MV-4-11 (cell line): Measurements from ENCODE around the gene NEAT1.

ENCODE experiments used
- DNase-seq: peaks from one replicate; lab custom pipeline; 2025; lab: John Stamatoyannopoulos, UW

NEAT1 gene

DNA sequence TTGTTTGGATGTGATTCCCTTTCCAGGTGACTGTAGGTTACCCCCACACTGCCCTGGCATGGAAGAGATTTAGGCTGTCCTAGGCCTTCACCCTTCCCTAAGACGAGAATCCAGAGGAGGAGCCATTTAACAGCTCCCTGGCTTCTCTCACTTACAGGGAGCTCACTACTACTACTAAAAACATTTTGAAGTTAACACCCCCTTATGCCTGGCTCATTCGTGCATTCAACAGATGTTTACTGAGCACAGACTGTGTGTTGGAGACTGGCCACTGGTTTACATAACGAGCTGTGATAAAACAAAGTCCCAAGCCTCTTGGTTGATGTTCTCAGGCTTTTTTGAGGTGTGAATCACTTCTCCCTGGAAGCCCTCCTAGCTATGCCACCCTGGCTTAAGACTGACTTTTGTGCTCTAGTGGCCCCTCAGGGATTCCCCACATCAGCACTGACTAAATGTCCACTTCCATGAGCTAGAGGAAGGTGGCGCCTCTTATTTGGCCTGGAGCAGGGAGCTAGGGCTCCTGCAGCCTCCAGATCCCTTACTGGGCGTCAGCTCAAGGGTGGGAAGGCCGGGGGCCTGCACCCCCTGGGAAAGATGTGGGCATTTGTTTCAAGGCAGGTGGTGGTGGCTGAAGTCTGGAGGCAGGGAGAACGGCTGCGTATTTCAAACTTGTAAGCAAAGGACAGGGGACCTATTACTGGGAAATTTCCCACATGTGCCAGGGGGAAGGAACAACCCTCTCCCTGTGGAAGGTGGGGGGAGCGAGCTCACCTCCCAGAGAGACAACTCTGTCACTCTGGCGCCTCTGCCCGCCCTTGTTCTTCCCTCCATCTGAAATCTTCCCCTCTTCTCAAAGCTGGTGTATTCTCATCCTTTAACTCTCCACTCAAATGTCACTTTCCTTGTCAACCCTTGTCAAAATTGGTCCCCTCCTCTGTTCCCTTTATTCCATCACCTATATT, 56.9 kb downstream of the NEAT1 start:
- DNase-seq: no peak

DNA sequence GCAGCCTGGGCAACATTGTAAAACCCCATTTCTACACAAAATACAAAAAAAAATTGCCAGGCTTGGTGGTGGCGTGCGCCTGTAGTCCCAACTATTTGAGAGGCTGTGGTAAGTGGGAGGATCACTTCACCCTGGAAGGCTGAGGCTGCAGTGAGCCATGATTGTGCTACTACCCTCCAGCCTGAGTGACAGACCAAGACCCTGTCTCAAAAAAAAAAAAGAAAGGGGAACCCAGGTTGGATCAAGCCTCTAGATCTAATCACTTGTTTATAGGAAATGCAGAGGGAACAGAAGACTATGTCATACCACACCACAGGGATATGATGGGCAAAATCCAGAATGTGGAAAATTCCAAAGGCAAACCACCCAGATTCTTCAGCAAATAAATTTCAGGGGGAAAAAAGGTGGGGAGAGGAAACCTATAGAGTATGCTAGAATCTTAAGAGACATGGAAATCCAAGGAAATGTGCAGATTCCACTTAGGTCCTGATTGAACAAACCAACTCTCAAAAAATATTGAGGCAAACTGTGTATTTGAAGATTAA, 59.8 kb downstream of the NEAT1 start:
- DNase-seq: no peak

DNA sequence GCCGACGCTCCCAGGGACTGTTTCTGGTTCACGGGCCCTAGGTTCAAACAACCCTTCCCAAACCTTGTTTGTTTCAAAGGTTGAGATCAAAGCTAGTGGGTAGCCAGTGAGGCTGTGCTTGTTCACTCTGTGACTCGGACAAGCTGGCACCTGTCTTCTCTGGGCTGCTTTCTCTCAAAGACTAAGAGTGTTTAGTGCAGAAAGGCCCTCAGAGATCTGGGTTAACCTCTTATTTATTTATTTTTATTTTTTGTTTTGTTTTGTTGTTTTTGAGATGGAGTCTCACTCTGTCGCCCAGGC, 63.3 kb downstream of the NEAT1 start:
- DNase-seq: no peak

DNA sequence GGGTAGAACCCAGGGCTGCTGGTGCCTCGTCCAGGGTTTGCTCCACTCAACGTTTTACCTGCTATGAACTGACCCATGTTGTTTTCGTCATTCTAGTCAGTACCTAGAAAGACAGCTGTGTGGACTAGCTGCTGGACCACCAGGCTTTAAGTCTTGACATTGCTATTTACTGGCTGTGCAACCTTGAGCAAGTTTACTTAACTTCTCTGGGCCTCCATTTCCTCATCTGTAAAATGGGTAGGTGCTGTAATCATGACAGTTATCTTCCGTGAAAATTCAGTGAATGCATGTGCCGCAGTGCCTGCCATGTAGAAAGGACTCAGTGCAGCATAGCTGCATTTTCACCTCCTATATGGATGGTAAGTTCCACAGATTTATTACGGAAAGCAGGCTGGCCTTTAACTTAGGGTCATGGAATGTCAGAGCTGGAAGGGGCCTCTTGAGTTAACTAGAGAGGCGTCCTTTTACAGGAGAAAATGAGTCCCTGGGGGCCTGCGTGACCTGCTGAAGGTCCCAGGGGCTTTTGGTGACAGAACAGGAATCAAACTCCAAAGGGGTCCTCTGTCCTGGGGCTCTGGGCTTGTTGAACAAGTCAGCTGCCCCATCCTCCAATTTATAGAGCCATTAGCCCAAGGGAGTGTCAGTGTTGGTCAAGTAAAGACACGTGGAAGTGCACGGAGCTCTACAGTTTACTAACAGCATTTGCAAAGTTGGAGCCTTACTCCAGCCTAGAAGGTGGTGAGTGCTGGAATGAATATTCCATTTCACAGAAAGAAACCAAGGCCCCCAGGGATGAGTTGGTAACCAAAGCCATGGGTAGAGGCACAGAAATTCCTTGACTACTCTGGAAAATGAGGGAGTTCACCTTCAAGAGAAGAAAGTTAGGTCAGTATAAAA, 64.2 kb downstream of the NEAT1 start:
- DNase-seq: no peak

DNA sequence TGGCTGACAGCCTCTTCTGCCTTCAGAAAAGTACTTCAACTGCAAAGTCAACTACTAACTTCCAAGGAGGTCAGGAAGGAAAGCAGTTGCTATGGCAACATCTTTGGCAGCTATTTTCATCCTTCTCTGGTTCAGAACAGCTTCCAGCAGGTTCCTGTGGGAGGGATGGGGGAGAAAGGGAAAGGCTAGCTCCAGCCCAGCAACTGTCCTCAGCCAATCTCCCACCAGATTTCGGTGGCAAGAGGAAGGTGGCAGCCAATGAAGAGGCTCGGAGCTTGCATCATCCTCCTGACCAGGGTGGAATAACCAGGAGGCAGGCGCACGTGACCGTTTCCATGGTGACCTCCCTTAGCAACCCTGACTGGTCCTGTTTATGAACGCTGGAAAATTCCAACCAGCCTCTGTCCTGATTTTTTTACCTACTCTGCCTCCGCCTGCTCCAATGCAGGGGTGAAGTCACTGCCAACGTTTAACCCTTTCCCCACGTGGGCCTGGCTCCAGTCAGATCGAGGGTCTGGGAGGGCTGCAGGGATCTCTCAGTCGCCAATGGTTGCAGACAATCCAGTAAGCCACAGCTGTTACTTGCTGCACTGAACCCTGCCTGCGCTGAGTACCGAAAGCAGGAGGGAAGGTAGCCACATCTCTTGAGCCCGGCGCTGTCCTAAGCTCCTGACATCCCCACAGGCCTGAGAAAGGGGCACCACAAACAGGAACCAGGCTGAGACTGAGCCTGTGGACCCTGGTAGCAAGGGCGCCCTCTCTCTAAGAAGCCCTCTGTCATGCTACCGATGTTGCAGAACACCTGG, 65.1 kb downstream of the NEAT1 start:
- DNase-seq: peak; percentile 95

DNA sequence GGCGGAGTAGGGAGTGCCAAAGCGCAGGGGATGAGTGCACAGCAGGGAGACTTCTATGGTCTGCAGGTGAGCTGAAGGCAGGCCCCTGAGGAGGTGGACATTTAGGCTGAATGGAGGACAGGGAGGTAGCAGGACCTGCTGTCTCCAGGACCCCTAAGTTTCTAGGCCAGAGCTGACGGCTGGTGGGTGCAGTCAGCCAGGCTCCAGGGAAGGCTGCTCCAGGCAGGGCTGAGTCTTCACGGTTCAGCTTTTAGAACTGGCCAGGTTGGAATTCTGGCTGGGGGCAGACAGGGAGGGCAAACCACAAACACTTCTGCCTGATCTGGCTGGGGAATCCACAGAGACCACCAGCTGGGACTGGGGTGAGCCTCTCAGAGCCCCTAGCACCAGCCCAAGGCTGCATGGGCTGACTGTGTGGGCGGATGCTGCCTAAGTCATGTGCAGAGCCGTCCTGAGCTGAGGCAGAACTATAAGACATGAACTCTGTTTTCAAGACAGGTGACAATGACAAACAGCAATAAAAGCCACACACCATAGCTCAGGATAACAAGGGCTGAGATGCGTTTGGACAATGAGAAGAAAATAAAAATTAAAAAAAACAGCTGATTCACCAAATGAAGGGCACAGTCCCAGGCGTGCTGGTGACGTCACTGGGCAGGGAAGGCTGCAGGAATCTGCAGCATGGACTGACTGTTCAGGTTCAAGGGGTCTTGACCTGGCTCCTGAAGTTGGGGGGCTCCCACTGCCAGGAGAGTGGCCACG, 65.9 kb downstream of the NEAT1 start:
- no peak for DNase-seq

DNA sequence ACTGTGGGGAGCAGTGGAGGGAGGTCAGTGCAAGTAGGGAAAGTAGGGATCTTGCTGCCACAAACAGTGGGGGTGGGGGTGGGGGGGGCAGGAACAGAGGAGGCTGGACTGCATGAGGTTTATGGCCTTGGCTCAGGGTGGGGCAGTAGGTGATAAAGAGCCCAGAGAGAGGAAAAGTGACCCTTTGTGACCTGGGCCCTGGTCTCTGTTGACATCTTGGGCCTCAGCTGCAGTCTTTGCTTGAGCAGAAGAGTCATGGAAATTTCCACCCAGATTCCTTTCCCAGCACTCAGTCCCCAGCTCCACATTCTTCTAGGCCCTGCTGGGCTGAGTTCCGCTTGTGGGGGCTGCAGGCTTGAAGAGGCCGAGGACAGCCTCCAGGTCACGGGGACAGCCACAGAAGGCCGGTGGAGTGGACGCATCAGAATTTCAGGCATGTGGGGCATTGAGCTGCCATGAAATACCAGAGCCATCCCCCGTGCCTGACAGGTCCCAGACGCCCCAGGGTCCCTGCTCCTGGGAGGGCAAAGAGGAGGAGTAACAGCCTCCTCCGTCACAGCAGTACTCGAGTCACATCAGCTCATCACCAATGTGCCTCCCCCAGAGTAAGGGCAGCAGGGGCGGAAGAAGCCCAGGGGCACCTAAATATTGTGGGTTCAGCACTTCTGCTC, 66.6 kb downstream of the NEAT1 start:
- DNase-seq: no peak

DNA sequence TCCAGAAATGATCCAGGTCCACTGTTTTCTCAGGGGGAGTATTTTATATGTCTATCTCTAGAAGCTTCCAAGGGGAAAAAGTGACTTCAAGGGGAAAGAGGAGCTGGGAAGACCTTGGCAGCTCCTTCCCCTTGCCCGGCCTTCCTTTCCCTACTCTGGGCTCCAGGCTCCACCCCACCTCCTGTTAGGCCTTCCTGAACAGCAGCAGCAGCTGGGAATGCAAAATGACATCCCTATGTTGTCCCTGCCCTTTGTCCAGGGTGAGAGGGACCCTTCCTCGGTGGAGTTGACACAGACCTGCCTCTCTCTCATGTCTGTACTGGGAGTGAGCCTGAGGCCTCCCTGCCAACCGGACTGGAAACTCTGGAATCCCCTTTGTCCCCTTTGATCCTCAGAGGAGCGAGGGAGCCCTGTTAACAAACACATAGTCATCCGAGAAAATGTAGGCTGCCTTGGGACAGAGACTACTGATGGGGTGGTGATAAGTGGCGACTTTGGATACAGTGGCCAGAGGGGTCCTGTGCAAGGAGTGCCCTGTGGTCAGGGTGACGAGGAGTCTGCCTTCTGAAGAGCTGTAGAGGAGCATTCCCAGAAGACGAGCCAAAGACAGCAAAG, 67.2 kb downstream of the NEAT1 start:
- DNase-seq: no peak

DNA sequence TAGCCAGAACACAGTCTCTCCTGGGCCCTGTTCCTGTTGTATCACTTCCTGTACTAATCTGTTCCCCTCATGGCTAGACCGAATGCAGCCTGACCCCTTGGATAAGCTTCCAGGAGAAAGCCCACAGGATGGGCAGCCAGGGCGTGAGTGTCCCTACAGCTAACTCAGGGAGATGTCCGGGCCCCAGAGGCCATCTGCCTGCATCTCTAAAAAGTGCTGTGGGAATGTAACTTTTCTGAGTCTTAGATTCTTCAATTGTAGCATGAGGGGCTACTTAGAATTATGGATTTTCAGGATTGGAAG, 68.5 kb downstream of the NEAT1 start:
- no peak for DNase-seq

DNA sequence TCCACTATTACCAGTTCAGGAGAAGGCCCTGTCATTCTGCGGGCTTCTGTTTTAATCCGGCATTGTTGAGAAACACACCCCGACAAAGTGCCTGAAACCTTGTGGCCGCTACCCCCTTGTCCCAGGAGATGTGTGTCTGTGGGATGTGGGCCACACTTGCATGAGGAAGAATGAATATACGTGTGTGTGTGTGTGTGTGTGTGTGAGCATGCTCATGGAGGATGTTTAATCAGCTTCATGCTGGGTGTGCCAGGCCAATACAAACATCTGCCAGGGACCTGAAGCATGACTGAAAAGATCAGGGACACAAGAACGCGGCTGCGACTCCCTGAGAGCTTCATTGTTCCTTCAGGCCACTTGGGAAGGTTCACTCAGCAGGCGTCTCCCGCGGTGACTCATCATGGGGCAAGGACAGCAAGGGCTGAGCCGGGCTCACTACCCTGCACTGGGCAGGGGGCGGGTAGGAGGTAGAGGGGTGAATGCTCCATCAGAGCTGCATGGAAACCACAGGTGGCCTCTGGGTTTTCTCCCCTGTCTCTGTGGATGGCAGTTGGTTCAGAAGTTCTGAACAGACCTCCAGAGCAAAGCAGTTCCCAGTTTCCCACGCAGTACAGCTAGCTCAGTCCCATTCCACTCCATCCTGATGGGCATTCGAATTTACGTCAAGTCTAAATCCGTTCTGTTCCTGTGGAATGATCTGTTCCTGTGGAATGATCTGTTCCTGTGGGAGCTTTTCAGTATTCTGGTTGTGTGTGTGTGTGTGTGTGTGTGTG, 69.2 kb downstream of the NEAT1 start:
- peak; percentile 88 for DNase-seq

DNA sequence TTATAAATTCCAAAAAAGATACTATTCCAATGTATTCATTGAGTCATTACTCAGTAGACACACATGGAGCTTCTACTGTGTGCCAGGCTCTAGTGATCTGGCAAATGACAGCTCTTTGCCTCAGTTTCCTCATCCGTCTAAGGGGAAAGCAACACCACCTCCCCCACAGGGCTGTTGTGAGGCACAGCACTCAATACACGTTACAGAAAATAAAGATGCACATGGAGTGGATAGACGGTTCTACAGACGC, 69.7 kb downstream of the NEAT1 start:
- DNase-seq: no peak

DNA sequence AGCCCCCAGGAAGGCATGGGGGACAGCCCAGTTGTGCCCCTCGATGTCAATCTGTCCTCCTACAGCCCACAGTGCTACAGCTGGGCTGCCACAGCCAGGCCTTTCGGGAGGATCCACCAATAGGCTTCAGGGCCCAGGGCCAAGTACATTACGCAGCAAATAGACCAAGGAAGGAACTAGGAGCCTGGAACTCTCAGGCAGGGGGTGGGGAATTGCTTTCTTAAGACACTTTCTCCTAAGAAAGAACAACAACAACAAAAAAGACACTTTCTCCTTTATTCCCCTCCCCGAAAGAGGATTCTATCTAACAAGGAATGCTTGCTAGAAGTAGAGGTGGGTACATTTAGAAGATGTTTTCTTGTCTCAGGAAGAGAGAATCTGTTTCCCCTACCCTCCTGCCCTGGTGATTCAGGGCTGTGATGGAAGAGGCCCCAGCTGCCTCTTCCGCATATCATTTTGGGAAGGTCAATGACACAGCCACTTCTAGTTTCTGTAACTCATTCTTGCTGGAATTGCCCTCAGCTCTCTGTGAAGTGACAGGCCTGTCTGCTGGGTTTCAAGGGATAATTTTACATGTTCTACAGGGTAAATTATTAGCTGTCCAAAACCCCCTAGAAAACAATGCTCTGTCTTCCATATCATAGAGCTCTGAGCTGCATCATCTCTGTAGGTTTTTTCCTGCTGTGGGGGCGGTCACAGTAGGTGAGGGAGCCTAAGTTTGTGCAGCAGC, 70.2 kb downstream of the NEAT1 start:
- DNase-seq: peak; percentile 82

DNA sequence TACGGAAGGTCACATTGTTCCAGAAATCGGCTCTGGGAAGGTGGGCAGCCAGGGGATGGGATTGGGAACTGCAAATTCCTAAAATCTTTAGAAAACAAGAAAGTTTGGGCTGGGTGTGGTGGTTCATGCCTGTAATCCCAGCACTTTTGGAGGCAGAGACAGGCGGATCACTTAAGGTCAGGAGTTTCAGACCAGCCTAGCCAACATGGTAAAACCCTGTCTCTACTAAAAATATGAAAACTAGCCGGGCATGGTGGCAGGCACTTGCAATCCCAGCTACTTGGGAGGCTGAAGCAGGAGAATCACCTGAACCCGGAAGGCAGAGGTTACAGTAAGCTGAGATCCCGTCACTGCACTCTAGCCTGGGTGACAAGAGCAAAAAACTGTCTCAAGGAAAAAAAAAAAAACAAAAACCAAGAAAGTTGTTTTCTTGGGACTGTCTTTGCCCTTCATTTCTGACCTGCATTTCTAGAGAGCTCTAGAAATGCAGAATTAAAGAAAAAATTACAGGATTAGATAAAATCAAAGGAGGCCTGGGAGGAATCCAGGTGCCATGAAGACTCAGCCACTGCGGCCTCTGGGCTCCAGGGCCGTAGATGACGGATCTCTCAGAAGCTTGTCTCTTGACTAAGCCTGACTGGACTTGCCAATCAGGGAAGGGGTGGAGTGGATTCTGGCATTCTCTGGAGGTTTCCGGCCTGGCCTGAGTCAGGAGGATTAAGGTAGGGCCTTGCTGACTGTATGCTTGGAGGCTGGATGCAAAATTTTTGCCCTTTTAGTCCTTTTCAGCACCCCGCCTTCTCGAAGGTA, 71.0 kb downstream of the NEAT1 start:
- no peak for DNase-seq
